Measurements from ENCODE around the gene HCN3.
"Not testable (repeated sequence)": the region's sequence is repeated elsewhere in the genome, so short reads cannot be mapped to it uniquely, and the experiment has no call there.

HCN3 gene

DNA sequence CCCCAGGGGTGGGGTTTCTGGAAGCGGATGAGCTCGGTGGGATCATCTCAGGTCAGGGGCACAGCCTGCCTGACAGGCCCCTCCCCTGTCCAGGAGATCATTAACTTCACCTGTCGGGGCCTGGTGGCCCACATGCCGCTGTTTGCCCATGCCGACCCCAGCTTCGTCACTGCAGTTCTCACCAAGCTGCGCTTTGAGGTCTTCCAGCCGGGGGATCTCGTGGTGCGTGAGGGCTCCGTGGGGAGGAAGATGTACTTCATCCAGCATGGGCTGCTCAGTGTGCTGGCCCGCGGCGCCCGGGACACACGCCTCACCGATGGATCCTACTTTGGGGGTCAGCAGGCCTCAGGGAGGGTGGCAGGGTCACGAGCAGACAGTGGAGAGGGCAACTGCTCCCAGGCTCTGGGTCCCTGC lies 8.4 kb downstream of the HCN3 start:
- DNase-seq: no peak

DNA sequence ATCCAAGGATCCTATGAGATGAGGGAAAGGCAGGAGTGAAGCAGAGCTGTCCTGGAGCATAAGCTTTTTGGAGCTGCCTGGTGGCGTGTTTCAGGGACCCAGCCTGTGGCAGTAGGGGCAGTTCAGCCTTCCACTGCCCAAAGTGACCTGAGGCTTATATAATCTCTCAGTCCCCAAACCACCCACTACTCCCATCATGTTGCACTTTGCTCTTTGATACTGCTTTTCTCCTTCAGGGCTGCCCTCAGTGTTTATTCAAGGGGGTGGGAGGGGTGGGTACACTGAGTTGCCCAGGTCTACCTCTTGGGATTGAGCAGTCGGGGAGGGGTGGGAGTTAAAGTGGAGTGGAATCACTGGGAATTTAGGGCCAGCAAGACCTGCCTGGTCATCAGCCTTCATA lies 9.3 kb downstream of the HCN3 start:
- no peak for DNase-seq

DNA sequence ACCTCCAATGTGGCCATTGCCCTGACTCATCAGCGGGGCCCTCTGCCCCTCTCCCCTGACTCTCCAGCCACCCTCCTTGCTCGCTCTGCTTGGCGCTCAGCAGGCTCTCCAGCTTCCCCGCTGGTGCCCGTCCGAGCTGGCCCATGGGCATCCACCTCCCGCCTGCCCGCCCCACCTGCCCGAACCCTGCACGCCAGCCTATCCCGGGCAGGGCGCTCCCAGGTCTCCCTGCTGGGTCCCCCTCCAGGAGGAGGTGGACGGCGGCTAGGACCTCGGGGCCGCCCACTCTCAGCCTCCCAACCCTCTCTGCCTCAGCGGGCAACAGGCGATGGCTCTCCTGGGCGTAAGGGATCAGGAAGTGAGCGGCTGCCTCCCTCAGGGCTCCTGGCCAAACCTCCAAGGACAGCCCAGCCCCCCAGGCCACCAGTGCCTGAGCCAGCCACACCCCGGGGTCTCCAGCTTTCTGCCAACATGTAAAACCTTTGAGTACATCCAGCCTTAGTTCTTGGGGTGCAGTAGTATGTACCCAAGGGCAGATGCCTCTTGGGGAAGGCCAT lies 10.8 kb downstream of the HCN3 start:
- DNase-seq: no peak

DNA sequence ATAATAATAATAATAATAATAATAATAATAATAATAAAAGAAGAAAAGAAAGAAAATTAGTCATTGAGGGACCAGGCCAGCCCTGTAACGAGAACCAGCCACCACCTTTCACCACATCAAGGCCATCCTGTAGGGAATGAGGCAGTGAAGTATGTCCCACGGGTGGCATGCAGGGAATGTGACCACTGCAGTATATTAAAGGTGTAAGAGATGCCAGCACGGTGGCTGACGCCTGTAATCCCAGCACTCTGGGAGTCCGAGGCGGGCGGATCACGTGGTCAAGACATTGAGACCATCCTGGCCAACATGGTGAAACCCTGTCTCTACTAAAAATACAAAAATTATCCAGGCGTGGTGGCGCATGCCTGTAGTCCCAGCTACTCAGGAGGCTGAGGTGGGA lies 13.7 kb downstream of the HCN3 start:
- not testable (repeated sequence) for DNase-seq

DNA sequence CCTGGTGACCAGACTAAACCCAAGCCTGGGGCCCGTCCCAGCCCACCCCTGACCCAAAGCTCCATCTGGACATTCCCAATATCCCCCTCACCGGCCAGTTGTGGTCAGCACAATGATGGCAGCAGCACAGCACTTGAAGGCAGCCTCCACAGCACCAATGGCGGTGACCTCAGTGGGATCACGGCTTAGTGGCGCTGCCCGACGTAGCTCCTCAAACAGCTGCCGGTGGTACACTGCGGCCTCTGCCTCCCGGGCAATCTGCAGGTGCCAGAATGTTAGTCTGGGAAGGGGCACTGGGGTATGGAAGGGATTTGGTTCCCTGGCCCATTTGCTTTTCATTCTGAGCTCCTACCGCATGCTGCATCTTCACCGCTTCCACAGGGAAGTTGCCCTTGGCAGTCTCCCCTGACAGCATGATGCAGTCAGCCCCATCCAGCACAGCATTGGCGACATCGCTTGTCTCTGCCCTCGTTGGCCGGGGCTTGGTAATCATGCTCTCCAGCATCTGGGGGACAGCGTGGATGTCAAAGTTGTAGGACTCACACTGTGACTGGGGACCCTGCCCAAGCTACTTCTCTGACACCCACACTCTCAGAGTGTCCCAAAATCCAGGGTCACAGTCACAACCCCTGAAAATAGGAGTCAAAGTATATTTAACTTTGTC lies 16.0 kb downstream of the HCN3 start:
- no peak for DNase-seq

DNA sequence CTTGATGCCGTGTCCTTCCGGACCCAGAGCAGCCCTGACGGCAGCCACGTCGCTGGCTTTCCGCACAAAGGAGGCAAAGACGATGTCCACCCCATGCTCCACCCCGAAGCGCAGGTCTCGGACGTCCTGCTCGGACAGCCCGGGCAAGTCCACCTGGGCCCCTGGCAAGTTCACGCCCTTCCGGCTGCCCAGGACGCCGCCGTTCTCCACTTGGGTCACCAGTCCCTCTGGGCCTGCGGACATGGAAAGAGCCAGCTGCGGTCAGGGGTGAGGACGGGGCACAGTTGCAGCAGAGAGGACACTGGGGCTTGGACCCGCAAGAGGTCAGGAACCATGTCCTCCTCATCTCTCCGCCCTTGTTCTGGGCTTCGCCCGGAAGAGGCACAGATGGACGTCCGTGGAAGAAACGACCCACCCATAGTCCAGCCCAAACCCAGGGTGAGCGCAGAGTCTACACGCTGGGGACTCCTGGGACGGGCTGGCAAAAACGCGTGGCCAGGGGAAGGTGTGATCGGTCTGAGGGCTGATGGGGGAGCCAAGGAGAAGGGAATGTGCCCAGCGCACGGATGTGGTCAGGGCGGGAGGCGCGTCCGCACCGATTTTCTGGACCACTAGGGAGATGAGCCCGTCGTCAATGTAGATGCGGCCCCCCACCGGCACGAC lies 17.4 kb downstream of the HCN3 start:
- DNase-seq: no peak

DNA sequence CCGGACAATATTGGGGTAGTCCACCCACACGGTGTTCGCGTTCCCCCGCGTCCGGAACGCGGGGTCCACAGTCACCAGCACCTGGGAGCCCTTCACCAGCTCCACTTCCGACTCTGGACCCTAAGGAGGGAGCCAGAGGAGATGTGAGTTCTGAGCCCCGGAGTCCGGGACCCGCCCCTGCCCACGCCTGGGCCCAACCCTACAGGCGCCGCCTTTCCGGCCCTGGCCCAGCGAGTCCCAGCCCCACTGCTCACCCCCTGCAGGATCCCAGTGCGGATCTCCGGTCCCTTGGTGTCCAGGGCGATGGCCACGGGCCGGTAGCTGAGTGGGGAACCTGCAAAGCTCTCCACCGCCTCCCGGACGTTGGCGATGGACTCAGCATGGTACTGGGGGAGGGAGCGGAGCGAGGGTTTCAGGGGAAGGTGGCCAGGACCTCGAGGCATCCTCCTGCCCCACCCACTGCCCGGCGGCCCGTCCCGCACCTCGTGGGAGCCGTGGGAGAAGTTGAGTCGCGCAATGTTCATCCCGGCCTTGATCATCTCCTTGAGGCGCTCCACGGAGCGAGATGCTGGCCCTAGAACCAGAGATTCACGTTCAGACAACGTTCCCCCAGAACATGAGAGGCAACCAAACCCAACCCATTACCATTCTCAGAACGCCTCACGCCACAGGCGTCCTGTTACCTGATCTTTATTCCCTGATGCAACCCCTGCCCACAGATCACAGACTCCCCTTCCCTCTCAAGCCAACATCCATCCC lies 18.1 kb downstream of the HCN3 start:
- no peak for DNase-seq

DNA sequence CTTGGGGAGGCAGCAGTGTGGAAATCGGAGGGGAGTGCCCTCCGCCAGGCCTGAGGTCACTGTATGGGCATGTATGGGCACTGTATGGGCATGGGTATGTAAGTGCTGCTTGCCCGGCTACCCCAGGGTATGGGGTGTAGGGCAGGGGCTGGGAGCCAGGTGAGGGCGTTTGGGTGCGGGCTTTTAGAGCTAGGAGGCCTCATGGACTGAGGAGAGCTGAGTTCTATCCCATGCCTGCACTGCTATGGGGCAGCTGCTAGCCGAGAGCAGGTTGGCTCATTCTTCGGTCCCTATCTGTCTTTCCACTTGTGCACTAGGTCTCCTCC lies 18.6 kb downstream of the HCN3 start:
- no peak for DNase-seq

DNA sequence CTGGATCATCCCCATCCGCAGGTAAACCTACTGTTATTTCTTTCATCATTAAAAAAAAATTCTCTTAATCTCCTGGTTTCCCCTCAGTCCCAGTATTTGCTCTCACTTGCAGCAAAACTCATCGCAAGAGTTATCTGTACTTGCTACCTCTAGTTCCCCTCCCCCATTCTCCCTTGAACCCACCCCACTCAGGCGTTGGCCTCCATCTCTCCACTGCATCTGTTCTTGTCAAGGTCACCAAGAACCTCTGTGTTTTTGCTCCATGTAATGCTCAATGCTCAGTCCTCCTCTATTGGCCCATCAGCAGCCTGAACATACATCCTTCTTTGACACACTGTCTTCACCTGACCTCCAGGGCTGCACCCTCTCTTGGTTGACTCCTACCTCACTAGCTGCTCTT lies 19.4 kb downstream of the HCN3 start:
- DNase-seq: no peak

DNA sequence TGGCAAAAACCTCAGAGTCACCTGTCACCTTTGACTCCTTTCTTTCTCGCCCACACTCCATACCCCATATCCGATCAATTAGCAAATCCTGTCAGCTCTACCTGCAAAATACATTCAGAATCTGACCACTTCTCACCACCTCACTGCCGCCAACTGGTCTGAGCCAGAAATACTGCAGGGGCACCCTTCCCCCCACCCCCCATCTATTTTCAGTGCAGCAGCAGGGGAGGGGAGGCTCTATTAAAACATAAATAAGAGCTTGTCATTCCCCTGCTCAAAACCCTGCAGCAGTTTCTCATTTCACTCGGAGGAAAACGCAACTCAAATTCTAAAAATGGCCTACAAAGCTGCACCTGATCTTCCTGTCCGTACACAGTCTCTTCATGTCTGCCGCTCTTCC lies 20.1 kb downstream of the HCN3 start:
- DNase-seq: no peak

DNA sequence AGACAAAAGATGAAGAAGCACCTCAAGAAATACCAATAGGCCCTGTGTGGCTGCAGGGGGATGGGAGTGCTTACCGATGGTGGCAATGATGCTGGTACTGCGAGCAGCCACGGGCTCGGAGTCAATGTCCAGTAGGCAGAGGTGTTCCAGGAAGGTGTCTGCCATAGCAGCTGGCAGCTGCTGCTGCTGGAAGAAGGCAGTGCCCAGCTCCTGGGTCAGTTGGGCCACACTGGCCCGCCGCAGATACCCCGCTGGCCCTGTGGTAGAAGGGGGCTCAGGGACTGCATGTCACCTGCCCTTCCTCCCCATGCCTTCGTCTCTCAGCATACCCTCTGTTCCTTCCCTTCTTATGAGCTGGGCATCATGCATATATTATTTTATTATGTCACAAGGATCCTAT lies 22.8 kb downstream of the HCN3 start:
- no peak for DNase-seq

DNA sequence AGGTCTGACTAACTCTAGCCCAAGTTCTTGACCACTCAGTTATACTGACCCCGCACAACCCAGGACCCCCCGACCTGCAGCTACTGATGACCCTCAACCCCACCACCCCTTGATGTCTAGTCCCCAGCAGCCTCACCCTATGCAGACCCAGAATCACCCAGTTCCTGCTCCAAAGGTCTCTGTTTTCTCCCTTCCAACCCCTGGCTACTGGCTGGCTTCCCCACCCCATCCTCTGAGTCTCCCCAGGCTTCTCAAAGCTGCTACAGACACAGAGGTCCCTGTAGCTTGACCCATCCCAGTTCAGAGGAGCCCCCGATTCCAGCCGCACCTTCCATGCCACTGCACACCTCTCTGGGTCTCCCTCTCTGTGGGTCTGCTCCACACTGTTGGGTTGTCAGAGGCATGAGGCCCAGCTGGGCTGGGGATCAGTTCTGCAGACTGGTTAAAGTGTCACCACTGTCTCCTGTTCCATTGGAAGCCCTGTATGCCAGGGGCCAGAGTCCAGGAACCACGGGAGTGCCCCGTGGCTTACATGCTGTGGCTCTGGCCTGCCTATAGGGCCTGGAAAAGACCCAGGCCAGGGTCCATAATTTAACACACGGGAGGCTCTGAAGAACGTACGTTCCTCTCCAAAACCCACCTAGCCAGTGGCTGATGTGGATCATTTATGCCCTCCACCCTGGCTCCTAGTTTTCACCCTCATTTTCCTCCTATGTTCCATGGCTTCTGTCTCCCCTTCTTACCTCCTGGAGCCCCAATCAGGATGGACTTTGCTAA lies 23.5 kb downstream of the HCN3 start:
- no peak for DNase-seq

DNA sequence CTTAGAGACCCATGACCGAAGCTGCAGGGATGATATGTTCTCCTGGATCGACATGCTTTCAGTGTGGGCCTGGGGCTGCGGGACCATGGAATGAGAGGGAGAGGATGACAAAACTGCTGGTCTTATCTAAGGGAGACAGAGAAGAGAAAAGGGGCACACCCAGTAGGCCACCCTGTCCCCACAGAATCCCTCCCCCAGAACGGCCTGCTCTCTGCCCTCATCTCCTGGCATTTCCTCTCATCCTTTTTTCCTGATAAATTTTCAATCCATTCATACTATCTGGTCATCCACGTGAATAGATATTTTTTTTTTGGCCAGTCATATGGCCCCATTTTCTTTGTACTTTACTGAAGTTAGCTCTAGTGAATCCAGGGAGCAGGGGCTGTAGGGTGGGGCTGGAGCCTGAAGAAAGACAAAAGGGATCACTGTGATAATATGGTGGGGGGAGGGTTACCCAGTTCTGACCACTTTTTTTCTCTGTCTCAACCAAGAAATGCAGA lies 24.1 kb downstream of the HCN3 start, which contains the start of gene PKLR:
Gene PKLR (minus strand): TSS at position 97 of the 500 bp plus-strand sequence. CDS start 43 bp downstream, at position 54.
- no peak for DNase-seq

DNA sequence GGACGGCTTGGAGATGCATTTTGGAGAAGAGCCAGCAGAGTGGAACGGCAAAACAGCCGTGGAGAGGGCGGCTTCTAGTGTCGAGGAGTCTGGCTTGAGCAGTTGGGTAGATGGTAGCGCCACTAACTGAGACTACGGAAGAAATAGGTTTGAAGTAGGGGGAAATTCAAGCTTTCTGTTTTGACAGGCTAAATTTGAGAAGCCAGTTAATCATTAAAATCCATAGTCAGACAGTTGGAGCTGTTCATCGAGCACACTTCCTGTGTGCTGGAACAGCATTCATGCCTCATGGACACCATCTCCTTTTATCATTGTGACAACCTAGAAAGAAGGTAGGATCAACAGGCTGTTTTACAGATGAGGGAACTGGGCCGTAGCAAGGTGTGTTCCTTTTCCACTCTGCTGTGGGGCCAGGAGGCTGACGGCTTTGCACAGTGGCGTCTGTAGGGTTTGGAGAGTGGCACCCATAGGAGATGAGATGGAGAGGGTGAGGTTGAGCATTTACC lies 27.3 kb downstream of the HCN3 start:
- no peak for DNase-seq

DNA sequence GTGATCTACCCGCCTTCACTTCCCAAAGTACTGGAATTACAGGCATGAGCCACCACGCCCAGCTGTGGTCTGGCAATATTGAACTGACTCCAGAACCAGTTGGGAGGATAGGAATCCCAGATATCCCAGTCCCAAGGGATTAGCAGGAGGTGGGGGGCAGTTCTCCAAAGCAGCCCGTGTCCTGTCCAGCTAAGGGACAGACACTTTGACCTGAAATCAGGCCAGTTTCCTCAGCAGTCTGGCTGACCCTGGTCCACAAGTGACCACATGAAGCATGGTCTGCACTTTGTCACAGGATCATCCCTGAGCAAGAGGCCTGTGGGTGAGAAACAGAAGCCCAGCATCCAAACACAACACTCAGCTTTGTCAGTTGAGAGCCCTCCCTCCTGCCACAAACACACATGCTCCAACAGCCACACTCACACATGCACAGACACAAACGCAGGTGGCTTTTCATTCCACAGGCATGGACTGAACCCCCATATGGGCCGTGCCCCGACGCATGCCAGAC lies 28.7 kb downstream of the HCN3 start:
- no peak for DNase-seq

DNA sequence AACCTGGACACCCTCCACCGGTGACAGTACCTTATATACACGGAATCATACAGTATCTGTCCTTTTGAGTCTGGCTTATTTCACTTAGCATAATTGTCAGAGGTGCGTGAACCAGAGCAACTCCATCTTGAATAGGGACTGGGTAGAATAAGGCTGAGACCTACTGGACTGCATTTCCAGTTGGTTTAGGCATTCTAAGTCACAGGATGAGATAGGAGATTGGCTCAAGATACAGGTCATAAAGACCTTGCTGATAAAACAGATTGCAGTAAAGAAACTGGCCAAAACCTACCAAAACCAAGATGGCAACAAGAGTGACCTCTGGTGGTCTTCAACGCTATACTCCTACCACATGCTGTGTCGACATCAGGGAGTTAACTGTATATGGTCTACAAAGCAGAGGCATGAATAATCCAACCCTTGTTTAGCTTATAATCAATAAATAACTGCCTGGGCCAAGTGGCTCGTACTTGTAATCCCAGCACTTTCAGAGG lies 30.0 kb downstream of the HCN3 start:
- no peak for DNase-seq

DNA sequence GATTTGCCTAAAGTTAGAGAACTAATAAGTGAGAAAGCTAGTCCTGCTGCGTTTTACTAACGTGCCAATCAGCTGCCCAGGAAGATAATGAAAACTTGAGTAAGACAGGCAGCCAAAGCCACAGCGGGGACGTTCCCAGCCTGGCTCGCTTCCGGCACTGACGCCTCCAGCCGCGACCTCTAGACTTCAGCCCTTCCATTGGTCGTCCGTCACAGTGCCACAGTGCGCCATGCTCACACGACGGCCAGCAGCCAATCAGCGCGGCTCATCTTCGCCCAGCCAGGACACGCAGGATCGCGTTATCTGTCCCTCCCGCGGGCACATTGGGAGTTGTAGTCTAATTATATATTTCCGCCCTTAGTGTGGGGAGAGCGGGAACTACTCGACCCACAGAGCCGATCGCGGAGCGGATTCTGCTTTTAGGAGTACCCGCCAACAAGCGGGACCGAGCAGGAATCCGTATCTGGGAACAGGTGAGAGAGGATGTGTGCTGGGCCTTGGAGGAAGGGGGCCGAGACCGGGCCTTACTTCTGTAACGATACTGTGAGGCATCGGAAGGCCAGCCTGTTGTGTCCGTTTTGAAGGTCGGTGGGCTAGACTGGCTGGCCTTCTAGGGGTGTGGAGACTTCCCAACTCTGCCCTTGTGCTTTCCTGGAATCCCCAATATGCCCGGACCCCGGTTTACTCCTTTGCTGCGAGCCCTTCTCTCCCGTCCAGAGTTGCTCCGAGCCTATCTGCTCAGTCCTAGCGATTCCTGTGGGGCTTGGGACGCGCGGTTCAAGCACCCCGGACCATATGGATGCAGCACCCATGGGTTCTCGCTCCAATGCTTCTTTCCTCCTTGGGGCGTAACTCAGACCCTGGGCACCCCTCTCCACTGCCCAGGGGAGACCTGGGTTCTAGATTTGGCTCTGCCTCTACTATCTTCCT lies 31.5 kb downstream of the HCN3 start, which contains the start of gene FDPS:
Gene FDPS (plus strand): TSS at position 374 of the 930 bp plus-strand sequence. CDS start 924 bp downstream, outside the sequence.
- peak; percentile 96 for DNase-seq

DNA sequence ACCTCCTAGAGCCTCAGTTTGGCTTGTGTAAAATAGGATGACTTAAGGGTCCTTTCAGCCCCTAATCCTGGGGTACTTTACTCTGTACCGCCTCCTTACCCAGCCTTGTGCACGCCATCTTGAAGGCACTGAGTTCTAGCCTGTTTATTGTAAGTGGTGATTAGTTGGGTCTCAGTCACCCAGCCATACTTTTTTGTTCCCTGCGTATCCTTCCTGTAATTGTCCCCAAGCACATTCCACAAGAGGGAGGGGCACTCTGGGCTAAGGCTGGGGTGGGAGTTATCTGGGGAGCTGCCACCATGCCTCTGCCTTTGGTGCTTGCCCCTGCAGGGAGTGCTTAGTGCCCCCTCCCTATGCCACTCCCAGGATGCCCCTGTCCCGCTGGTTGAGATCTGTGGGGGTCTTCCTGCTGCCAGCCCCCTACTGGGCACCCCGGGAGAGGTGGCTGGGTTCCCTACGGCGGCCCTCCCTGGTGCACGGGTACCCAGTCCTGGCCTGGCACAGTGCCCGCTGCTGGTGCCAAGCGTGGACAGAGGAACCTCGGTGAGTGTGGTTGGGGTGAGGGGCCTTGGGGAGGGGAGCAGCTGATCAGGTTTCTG lies 32.3 kb downstream of the HCN3 start:
- DNase-seq: no peak

DNA sequence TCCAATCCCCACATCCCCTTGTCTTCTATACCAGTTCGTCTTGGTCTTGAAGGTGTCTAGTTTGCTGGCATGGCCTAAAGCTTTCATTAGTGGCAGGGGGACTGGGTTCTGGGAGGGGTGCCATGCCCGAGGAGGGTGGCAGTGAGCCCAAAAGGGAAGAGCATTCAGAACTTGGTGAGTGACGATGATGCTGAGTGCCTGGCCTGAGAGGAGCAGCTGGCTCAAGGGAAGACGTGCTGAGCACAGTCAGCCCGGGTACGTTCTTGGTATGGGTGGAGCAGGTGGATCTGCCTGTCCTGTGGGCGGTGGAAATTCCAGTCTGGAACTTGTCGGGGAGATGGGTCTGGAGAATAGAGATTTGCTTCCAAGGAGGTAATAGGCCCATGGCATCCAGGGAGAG lies 36.0 kb downstream of the HCN3 start:
- no peak for DNase-seq

DNA sequence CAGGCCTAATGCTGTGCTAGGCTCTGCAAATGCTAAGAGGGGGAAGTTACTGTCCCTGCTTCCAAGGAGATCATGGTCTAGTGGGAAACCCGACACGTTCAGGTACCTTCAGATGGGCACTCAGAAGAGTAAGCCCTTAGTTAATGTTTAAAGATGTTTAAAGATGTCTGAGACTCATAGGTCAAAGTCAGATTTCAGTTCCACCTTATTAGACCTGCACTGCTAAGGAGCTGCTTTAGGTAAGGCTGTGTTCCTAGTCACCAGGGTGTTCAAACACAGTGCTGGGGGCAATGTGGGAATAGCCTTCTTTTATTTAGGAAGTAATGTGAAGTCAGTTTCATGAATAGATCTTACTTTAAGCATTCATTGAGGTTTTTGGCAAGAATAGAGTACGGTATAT lies 39.7 kb downstream of the HCN3 start:
- DNase-seq: no peak

DNA sequence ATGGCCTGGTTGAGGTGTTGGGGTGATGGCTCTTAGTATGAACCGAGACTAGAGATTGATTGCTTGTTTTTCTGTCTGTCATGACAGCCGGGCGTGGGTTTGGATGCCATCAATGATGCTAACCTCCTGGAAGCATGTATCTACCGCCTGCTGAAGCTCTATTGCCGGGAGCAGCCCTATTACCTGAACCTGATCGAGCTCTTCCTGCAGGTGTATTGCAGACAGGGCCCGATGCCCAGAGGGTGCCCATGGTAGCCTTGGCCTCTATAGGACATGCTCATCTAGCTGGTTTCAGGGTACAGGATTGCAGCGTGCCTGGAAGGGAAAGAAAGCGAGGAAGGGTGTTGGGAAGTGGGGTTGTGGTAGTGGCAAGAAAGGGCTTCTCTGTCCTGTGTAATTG lies 40.8 kb downstream of the HCN3 start:
- DNase-seq: no peak
